Chondrocyte (in vitro differentiated cells): ENCODE data around the gene PHGDH. TPM values are rescaled to one million over a fixed set of nuclear protein-coding genes. Genes with fewer than 3 reads are reported as not detected.
"Not testable (repeated sequence)": the region's sequence is repeated elsewhere in the genome, so short reads cannot be mapped to it uniquely, and the experiment has no call there.

ENCODE experiments used
- DNase-seq: peaks from one replicate; pipeline ENCODE4 v3.0.0; 2021; ENCODE audit warnings: mixed read lengths, low spot score
- H3K27ac Mint-ChIP-seq: one replicate; pipeline ENCODE4 v1.8.0; 2021; ENCODE audit warnings: mild to moderate bottlenecking, moderate library complexity, mixed read lengths; ENCODE audit not compliant: unreplicated experiment
- H3K27me3 Mint-ChIP-seq: 2 replicates; pipeline ENCODE4 v1.8.0; 2021; ENCODE audit warnings: low read depth, mixed read lengths
- H3K36me3 Mint-ChIP-seq: 2 replicates; pipeline ENCODE4 v1.8.0; 2021; ENCODE audit warnings: low read depth, mixed read lengths
- H3K4me1 Mint-ChIP-seq: 2 replicates; pipeline ENCODE4 v1.8.0; 2021; ENCODE audit warnings: low read depth, mild to moderate bottlenecking, mixed read lengths
- H3K4me3 Mint-ChIP-seq: one replicate; pipeline ENCODE4 v1.8.0; 2021; ENCODE audit warnings: mild to moderate bottlenecking, moderate library complexity, mixed read lengths; ENCODE audit not compliant: unreplicated experiment
- H3K9me3 Mint-ChIP-seq: 2 replicates; pipeline ENCODE4 v1.8.0; 2021; ENCODE audit warnings: low read depth, mixed read lengths
- total RNA-seq: library from RNA; stranded (reverse); gene quantifications from 3 replicates; pipeline ENCODE4 v1.2.1, GENCODE V29; 2021
- TF ChIP-seq, protein P1 (sequence below): fragments of 200-600 bp; sonication (generic); IDR thresholded peaks from 2 replicates; pipeline ENCODE4 v1.5.0; 2021; ENCODE audit warnings: antibody characterized with exemption, mild to moderate bottlenecking, moderate library complexity

PHGDH gene
- total RNA-seq, 1 donor from 2014 or later, result 300 TPM

DNA sequence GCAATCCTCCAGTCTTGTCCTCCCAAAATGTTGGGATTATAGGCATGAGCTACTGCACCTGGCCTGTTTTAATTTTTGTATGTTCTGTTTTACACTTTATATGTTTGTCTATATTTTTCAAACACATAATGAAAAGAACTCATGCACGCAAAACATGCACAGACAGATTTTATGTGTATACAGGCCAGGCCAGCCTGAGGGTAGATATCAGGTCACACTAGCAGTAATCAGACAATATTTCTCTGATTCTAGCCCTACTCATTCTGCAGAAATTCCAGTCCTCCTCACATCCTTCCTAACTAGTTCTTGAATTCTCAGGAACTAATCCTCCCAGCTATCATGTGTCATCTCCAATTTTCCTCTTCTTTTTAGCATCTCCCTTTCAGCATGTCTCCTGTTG is 27.8 kb upstream of the PHGDH start:
- no peaks in the 10 kb centered on the region for H3K9me3 Mint-ChIP-seq
- peaks cover 5% of the 10 kb centered on the region for H3K4me1 Mint-ChIP-seq
- TF ChIP-seq, protein P1, sequence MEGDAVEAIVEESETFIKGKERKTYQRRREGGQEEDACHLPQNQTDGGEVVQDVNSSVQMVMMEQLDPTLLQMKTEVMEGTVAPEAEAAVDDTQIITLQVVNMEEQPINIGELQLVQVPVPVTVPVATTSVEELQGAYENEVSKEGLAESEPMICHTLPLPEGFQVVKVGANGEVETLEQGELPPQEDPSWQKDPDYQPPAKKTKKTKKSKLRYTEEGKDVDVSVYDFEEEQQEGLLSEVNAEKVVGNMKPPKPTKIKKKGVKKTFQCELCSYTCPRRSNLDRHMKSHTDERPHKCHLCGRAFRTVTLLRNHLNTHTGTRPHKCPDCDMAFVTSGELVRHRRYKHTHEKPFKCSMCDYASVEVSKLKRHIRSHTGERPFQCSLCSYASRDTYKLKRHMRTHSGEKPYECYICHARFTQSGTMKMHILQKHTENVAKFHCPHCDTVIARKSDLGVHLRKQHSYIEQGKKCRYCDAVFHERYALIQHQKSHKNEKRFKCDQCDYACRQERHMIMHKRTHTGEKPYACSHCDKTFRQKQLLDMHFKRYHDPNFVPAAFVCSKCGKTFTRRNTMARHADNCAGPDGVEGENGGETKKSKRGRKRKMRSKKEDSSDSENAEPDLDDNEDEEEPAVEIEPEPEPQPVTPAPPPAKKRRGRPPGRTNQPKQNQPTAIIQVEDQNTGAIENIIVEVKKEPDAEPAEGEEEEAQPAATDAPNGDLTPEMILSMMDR, result no peak
- peaks cover 11% of the 10 kb centered on the region for H3K27me3 Mint-ChIP-seq
- no peak for DNase-seq
- H3K36me3 Mint-ChIP-seq, result no peaks in the 10 kb centered on the region
- no peak overlapping the region for H3K4me3 Mint-ChIP-seq
- H3K27ac Mint-ChIP-seq, result no peak overlapping the region

DNA sequence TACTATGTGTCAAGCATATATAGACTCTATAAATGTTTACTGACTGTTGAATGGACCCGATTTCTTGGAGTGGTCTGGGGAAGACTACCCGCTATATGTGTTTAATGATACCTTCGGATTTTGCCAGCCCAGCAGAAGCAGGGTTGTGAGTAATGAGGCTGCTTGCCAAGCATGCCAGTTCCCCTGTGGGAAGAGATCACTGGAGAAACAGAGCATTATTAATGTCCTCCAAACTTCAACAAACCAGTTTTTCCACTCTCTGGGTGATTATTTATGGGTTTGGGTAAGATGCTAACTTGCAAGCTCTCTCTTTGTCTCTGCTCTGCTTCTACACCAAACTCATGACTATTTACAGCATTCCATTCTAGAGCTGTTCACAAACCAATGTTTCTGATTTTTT is 25.1 kb upstream of the PHGDH start:
- no peak overlapping the region for H3K4me3 Mint-ChIP-seq
- no peak for DNase-seq
- TF ChIP-seq, protein P1, result no peak
- H3K9me3 Mint-ChIP-seq, result no peaks in the 10 kb centered on the region
- H3K27ac Mint-ChIP-seq, result no peak overlapping the region
- H3K27me3 Mint-ChIP-seq, result peaks cover 12% of the 10 kb centered on the region
- H3K36me3 Mint-ChIP-seq, result no peaks in the 10 kb centered on the region
- H3K4me1 Mint-ChIP-seq, result peaks cover 5% of the 10 kb centered on the region

DNA sequence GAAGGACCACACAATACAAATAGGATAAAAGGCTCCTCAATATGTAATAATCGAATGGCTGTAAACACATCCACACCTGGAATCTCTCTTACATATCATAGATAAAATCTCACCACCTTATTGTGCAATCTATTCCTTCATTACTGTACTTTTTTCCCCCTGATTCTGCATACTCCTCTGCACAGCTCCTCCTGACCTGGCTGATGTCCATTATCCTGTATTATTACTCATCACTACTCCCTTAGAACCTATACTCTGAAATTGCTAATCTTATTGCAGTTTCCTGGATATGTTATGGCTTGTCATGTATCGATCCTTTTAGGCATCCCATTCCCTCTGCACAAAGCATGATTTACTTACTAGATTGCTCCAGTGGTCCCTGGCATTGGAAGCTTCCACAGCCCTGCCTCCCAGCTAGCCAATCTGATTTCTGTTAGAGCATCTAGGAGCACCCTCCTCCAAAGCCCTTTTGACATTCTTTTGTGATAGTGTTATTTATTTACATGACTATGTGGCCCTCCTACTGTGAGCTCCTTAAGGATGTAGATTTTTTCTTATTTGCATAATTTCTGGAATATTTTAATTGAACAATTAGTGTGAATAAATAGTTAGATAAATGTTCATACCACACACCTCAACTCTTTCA is 24.2 kb upstream of the PHGDH start:
- peaks cover 12% of the 10 kb centered on the region for H3K27me3 Mint-ChIP-seq
- no peak overlapping the region for H3K27ac Mint-ChIP-seq
- peaks cover 5% of the 10 kb centered on the region for H3K9me3 Mint-ChIP-seq
- H3K36me3 Mint-ChIP-seq, result no peaks in the 10 kb centered on the region
- no peak overlapping the region for H3K4me3 Mint-ChIP-seq
- TF ChIP-seq, protein P1, result no peak
- no peak for DNase-seq
- peaks cover 5% of the 10 kb centered on the region for H3K4me1 Mint-ChIP-seq

DNA sequence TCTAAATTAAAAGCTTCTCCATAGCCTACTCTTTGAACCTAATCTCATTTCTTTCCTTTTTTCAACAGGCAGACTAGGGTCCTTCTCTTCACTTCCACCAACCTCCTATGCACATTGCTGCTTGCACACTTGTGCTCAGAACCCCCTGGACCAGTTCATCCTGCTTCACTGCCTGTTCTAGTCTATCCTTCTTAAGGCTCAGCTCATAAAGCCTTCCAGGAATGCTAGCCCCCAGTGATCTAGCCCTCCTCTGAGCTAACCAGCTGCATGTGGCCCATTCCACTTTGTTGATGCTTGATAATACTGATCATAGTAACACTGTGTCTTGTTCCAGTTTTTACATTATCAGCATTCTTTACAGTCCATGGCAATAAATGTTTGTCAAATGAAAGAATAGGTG is 22.9 kb upstream of the PHGDH start:
- Mint-ChIP-seq H3K4me3 (no peak overlapping the region), H3K27me3 (peaks cover 16% of the 10 kb centered on the region), H3K27ac (no peak overlapping the region), H3K4me1 (peaks cover 5% of the 10 kb centered on the region), H3K9me3 (peaks cover 7% of the 10 kb centered on the region), H3K36me3 (peaks cover 4% of the 10 kb centered on the region)
- no peak for DNase-seq
- TF ChIP-seq, protein P1, result no peak

DNA sequence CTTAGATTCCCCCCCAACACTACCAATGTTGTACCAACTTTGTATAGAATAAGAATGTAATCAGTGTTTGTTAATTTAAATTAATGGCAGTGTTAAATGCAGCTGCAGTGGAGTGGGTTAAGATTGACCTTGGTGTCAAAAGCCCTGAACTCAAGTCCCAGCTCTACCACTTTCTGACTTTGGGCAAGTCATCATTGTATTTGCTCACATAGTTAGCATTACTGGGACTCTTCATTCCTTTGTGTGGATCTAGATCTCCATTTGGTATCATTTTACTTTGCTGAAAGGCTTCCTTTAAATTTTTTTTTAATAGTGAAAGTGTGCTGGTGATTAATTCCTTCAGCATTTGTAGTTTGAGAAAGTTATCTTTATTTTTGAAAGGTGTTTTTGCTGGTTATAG is 22.2 kb upstream of the PHGDH start:
- Mint-ChIP-seq H3K4me3 (no peak overlapping the region), H3K4me1 (peaks cover 5% of the 10 kb centered on the region)

DNA sequence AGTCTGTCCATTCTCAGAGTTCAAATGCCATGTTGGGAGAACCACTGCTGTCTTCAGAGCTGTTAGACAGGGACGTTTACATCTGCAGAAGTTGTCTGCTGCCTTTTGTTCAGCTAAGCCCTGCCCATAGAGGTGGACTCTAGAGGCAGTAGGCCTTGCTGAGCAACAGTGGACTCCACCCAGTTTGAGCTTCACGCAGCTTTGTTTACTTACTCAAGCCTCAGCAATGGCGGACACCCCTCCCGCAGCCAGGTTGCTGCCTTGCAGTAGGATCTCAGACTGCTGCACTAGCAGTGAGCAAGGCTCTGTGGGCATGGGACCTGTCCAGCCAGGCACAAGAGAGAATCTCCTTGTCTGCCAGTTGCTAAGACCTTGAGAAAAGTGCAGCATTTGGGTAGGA is 14.9 kb upstream of the PHGDH start:
- Mint-ChIP-seq H3K36me3 (peaks cover 10% of the 10 kb centered on the region), H3K27me3 (peaks cover 34% of the 10 kb centered on the region), H3K9me3 (peaks cover 17% of the 10 kb centered on the region)
- not testable (repeated sequence) for H3K27ac Mint-ChIP-seq, H3K4me1 Mint-ChIP-seq, DNase-seq, H3K4me3 Mint-ChIP-seq

More for the DNA sequence above, 22.2 kb upstream of the PHGDH start:
- Mint-ChIP-seq H3K27ac (no peak overlapping the region), H3K36me3 (peaks cover 4% of the 10 kb centered on the region), H3K9me3 (peaks cover 7% of the 10 kb centered on the region), H3K27me3 (peaks cover 22% of the 10 kb centered on the region)
- TF ChIP-seq, protein P1, result no peak
- no peak for DNase-seq
